ENCODE results near the gene NDFIP1.

The NDFIP1 gene

DNA sequence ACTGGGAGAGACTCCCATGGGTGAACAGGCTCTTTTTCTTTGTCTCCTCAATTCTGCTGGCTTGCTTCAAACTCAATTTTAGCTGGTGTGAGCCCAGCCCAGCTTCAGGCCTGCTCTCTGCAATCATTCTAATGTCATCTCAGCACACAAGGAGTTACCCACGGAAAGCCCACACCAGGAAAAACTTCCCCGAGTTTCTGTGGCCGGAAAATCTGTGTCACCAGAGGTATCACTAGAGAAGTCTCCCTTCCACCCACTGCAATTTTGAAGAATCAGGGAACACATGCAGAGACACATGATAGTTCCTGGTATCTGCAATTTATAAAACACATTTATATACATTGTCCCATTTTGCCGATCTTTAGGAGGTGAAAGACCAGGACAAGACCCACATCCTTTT, 13.5 kb upstream of the NDFIP1 start:
- no peak for DNase-seq

DNA sequence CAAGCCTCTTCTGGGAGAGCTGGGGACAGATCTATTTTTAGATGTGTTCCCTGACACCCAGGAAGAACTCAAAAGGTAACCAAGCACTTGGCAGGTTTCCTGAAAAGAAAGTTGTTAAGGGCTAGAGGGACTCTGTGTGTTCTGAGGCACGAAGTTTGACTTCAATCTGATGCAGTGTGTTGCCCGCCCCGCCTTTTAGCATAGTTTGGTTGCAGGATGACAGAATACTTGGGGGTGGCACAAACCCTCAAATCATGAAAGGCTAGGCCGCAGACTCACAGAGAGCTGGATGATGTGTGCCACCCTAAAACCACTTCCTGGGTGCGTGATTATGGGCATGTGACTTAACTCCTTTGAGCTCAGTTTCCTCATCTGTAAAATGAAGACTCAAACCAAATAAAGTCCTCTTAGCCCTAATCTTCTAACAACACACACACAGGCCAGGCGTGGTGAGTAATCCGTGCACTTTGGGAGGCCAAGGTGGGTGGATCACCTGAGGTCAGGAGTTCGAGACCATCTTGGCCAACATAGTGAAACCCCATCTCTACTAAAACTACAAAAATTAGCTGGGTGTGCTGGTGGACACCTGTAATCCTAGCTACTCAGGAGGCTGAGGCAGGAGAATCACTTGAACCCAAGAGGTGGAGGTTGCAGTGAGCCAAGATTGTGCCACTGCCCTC, 12.8 kb upstream of the NDFIP1 start:
- DNase-seq, result no peak

DNA sequence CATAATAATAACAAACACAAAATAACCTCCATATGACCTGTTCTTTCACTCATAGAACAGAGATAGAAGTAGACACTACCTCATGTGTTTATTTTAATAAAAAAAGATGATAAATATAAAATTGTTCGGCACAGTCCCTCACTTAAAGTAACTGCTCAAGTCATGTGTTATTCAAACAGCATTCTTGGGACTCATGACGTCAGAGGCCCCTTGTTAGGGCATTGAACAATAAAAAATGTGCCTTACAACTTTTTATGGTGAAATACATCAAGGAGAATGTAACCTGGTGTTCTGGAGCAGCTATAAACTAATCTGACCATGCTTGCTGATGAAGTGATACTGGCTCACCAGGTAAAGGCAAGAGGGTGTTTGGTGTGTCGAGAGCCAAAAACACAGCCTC, 12.2 kb upstream of the NDFIP1 start:
- DNase-seq, result no peak

DNA sequence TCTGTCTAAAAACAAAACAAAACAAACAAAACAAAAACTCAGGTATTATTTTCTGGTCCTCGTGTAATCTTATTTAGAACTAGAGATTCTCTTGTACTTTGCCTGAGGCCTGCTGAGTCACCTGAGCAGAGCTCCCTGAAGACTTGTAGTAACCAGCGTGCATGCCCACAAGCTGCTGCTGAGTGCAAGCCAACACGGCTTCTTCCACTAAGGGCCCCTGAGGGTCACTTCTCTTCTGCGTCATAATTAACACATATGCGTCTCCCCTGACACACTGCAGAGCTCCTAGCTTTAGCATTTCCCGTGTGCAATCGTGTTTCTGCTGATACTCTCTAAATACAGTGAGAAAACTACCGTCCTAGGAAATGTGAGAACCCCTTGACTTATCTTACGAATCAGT, 10.9 kb upstream of the NDFIP1 start:
- DNase-seq, result peak; percentile 40

DNA sequence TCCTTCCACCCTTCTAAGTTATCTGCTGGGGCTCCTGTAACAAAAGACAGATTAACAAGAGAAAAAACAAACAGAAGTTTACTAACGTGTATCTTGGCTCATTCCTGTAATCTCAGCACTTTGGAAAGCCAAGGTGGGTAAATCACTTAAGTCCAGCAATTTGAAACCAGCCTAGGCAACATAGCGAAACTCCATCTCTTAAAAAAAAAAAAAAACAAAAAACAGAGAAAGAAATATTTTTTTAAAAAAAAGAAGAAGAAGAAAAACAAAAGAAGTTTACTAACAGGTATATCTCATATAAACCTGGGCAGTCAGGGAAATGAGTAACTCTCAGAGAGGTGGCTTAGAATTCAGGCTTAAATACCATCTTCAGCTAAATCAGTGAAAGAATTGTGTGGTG, 10.3 kb upstream of the NDFIP1 start:
- no peak for DNase-seq

DNA sequence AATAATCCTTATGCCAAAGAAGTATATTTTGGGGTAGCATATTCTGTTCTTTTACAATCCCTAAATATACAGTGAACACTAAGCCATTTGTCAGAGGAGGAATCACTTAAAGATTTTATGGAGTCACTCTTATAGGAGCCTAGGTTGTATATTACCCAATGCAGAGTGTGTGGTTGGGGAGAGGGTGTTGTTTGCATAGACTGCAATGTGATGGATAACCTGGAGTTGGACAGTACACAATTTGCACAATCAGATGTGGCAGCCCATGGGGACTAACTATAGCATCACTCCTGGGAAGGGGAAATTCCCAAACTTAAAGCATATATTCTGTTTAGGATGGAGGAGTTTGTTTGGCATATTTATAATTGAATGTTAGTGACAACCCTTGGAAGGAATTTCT, 9.6 kb upstream of the NDFIP1 start:
- DNase-seq, result no peak

DNA sequence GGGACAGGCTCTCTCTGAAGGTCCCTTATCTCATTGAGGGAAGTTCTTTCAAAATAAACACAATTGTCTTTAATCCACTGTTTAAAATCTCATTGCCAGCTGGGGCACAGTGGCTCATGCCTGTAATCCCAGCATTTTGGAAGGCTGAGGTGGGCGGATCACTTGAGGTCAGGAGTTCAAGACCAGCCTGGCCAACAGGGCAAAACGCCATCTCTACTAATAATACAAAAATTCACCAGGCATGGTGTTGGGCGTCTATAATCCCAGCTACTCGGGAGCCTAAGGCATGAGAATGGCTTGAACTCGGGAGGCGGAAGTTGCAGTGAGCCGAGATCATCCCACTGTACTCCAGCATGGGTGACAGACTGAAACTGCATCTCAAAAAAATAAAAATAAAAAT, 8.3 kb upstream of the NDFIP1 start:
- no peak for DNase-seq

DNA sequence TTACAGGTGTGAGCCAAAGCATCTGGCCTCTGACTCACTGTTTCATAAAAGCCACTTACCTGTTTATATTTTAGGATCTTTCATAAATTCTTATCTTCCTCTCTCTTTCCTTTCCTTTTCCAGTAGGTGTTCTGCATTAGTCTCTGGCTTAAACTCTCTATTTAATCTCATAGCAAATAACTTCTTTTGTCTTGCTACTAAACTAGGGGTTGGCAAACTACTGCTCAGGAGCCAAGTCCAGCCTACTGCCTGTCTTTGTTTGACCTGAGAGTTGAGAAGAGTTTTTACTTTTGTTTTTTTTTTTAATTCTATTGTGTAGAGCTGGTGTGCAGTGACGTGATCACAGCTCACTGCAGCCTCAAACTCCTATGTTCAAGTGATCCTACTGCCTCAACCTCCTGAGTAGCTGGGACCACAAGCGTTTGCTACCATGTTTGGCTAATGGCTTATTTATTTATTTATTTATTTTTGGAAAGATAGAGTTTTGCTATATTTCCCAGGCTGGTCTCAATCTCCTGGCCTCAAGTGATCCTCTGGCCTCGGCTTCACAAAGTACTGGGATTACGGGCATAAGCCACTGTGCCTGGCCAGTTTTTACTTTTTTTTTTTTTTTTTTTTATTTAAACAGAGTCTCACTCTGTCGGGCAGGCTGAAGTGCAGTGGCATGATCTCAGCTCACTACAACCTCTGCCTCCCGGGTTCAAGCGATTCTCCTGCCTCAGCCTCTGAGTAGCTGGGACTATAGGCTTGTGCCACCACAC, 5.4 kb upstream of the NDFIP1 start:
- no peak for DNase-seq

DNA sequence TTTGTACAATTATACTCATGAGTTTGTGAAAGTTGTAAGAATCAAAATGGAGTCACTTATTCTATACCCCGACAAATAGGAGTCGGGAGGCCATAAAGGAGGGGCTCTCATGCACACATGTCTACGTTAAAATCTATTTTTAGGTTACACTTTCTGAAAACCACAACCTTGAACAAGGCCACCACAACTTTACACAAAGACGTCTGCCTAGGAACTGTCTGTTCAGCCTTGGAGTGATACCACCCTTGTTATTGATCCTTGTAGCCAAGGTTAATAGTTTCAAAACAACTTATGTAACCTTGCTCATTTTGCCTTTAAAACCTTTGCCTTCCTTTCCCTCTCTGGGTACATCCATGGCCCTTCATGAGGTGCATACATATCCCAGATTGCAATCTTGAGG, 4.1 kb upstream of the NDFIP1 start:
- no peak for DNase-seq

DNA sequence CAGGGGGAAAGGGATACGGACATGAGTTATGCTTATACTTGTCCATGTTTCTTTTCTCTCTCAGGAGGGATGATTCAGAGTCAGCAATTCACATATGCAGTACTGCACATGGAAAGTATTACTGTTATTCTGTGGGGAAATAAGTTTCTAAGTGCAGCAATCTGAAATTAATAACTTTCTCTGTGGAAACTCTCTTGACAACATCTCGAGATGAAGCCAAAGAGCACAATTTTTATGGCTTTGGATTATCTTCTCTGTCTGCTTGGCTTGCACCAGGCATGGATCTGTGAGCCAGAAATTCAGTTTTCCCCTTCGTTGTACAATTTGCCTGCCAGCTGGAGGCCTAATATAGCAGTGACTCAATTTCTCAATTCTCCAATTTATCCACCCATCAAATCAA, 2.5 kb upstream of the NDFIP1 start:
- no peak for DNase-seq

DNA sequence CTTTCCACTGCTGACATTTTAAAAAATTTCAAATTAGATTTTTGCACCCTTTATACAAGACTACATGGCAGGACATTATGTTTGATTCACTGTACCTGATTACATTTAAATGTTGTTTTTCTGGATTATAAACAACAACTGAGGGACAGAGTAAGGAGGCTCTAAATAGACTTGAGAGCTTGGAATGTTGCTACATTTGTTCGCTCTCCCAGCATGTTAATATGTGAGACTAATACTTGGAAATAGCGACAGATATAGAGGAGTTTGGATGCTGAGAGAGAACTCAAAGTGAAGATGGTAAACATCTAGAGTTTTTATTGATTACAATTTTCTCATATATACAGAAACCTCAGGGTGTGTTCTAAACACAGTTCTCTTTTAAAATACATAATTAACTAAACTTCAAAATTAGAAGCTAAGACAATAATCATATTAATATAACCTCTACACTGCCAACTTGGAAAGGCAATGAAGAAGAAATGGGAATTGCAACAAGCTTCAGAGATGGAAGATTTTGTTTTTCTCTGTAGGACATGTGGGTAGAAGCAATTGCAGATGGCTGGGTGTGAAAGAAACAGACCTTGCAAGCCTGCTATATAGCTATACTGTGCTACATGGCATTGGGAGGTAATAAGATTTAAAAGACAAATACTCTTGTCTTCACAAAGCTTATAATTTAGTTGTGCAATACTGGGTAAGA, 1.4 kb upstream of the NDFIP1 start:
- no peak for DNase-seq

DNA sequence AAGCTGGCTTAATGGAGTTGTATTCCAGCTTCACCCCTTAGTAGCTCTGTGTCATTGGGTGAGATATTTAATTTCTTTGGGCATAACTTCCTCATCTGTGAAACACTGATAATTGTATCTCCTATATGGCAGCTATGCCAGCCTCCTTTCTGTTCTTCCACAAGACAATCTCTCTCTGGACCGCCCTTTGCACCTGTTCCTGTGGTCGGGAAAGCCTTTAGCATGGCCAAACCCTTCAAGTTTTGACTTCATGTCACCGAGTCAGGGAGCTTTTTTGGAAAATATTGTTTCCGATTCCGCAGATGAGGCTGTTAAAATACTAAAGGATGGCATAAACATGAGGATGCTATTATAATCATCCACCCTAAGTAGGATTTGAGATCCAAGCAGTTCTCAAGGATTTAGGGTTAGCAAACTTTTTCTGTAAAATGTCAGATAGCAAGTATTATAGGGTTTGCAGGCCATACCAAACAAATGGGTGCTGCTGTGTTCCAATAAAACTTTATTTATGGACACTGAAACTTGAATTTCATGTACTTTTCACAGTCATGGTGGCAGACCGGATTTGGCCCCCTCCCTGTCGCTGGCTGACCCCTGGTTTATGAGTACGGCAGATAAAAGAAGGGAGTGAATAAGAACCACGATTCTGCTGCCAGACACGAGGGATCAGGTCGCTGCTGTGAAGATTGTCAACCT, 695 bp upstream of the NDFIP1 start:
- no peak for DNase-seq

DNA sequence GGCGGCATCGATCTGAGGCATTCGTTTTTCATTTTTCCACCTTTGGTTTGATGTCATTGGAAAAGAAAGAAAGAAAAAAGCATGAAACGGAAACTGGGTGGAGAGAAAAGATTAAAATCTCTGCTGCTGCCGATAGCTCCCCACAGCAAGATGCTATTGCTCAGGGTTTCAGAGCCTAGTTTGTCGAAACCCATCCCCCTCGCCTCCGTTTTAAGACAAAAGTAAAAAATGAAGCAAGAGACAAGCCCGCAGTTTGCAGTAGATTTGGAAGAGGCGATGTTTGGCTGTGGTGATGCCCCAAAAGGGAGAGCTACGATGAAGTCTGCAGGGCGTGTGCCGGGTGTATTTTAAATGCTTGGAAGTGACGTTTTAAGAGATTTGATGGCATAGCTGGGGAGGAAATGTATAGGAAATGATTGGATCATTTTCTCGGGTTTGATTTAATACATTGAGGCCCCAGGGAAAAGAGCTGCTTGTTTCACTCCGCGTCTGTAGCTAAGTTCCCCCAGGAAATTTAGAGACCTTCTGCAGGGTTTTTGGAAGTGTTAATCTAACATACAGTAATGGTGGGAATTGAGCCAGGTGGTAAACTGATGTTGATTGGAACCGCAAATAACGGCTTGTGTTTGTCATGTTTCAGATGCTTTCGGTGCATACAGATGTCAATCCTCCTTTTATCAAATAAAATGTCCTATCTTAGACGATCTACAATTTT, 909 bp downstream of the NDFIP1 start:
- DNase-seq, result peak; percentile 12

DNA sequence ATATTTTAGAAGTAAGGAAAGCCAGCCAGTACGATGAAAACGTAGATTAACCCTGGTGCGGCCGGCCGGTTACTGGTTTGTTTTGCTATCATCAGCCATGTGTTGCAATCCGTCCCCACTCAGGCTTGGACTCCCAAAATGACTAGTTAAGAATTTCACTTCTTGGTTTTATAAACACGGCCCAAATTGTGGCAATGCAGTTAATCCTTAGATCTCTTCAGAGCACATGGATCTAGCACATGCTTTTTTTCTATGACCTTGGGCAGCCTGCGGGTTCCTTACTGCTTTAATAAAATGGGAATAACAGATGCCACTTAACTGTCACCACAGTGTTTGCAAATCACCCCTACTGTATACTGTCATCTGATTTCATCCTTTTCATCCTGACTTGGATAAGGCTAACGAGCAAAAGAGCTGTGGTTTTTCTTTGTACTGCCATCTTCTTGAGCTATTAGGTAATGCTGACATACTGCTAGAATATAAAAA, 1.5 kb downstream of the NDFIP1 start:
- peak; percentile 19 for DNase-seq

DNA sequence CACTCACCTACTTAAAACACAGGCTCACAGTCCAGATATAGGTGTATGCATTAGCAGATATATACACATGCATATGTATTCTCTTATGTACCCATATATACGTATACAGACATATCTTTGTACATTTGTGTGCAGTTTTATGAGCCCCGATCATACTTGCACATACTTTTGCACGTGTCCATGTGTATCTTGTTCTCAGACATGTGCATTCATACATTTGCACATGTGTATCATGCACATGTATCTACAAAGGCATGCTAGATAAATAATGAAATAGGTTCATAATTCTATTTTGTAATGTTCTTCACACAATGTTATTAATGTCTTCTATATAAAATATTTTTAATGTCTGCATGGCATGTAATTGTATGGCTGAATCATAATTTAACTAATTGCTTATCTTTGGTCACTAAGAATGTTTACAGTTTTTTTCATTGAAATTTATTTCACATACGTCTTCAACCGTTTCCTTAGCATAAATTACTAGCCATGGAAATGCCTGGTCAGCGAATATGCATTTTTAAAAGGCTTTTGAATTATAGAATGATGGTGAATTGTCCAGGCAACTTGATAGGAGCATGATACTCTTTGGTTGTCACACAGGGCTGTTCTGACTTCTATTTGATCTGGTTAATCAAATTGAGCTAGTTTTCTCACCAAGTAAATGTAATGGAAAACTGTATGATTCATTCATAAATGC, 2.6 kb downstream of the NDFIP1 start:
- DNase-seq, result no peak

DNA sequence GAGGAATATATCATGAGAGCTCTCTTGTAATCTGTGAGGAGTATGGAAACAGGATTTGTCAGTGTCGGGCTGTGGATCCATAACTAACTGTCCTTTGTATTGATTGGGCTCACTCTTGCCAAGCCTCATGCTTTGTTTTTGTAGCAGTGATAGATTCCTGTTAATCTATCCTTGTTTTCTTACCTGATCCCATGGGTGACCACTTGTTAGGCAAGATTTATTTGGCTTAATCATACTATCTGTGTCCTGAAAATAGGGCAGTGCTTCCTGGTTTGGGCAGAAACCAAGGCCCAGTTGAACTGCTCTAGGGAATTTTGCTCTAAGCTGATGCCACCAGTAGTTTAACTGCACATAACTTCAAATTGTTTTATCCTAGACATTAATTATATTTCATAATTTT, 6.1 kb downstream of the NDFIP1 start:
- no peak for DNase-seq

DNA sequence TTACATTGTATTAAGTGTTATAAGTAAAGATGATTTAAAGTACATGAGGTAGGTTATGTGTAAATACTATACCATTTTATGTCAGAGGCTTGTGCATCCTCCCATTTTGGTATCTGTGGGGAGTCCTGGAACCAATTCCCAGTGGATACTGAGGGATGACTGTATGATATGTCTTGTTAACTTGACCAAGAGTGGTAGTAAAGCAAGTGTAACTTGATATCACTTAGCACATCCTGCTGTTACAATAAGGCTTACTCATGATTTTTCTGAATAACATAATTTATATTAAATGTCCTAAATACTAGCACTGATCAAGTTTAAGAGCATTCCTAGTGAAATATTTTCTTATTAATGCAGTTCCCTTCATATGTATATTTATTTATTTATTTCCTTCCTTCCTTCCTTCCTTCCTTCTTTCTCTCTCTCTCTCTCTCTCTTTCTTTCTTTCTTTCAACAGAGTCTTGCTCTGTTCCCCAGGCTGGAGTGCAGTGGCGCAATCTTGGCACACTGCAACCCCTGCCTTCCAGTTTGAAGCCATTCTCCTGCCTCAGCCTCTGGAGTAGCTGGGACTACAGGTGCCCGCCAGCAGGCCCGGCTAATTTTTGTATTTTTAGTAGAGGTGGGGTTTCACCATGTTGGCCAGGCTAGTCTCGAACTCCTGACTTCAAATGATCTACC, 7.5 kb downstream of the NDFIP1 start:
- DNase-seq, result no peak

DNA sequence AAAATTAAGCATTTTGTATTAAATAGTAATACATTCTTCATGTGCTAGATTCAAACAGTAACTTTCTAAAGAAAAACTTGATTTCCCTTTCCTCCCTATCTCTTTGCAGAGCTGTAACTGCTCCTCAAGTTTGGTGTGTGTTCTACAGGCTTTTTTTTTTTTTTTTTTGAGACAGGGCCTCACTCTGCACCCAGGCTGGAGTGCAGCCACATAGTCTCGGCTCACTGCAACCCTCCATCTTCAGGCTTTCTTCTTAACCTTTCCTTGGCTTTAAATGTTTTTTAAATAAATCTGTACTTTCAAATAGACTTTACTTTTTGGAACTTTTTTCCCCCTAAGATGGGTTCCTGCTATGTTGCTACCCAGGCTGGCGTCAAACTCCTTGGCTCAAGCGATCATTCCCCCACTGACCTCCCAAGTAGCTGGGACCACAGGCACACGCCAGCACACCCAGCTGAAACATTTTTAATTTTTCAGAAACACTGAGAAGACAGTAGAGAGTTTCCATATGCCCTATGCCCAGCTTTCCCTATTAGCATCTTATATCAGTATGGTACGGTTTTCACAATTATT, 9.1 kb downstream of the NDFIP1 start:
- DNase-seq, result no peak

DNA sequence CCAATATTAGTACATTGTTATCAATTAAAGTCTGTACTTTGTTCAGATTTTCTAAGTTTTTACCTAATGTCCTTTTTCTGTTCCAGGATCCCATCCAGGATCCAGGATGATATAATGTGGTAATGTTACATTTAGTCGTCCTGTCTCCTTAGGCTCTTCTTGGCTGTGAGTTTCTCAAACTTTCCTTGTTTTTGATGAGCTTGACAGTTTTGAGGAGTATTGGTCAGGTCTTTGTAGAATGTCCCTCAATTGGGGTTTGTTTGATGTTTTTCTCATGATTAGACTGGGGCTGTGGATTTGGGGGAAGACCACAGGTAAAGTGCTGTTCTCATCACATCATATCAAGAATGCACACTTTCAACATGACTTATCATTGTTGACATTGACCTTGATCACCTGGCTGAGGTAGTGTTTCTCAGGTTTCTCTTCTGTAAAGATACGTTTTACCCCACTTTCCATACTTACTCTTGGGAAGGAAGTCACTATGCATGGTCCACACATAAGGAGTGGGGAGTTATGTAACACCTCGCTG, 9.6 kb downstream of the NDFIP1 start:
- no peak for DNase-seq

DNA sequence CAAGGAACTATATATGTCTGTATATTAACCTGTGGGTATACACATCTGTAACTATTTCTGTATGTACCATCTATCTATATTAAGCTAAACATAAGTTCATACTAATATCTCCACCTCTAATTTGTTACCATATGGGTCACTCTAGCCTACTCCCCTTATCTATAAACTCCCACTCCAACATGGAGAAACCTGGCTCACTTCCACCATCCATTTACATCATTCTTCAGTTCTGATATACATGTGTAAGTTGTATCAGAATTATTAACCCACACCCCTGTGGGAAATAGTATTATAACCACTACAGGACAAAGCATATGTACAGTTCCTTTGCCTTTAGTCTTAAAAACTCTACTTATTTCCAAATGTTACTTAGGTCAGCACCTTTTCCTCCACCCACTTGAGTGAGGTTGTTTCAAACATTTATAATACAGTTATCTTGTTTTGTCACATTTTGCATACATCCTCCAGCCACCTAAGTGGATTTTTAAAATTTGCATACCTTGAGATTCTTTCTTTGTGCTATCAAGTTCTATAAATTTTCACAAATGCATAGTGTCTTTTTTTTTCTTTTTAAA, 10.6 kb downstream of the NDFIP1 start:
- no peak for DNase-seq

Data from DMS79 treated with DMSO at 0.1 percent for 48 hours (cell line).